Spleen (tissue), 7 donors: Measurements from ENCODE around the gene DNAH12.

ENCODE experiments used
- POLR2A ChIP-seq, 3 donors: fragments of 450-650 bp; IDR thresholded peaks; one replicate each; pipeline ENCODE4 v1.5.1; 2017; ENCODE audit warnings: antibody characterized with exemption in 3 of 3, mild to moderate bottlenecking in 1 of 3
- TF ChIP-seq, protein P1 (sequence below), 11 experiments: fragments of 200-600 bp in 7 of 11; fragments of 450-650 bp in 4 of 11; sonication (generic) in 4 of 11; IDR thresholded peaks in 8 of 11; conservative IDR thresholded peaks in 3 of 11; 1 replicate in 7 of 11; 2 replicates in 4 of 11; pipeline versions ENCODE4 v1.4.0 to v1.8.0; 2016 to 2021; ENCODE audit warnings: antibody characterized with exemption in 11 of 11, inconsistent platforms in 4 of 11, mild to moderate bottlenecking in 1 of 11
- donor health status: DM: no; HTN: no; CAD: no; lungs with moderate emphysema.
- donor health status: DM: no; HTN: no; CAD: no.
- donor health status: DM: no; HTN: no; CAD: no.

DNA sequence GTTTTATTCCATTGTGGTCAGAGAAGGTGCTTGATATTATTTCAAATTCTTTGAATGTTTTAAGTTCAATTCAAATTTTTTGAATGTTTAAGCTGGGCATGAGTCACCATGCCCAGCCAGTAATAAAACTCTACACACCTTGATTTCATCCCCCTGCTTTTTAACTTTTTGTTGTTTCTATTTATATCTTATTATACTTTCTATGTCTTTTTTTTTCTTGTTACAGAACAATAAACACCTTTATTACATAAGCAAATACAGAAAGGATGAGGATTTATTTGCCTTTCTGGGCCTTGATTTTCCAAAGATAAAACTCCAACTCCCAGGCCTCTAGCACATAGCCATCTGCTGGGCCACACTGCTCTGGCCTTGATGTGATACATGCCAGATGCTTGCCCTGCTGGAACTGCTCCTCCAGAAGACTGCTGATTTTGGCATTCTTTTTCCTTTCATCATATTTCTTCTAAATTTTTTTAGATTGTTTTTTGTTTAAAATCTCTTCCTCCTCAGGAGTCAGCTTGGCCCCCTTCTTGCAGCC lies 14.0 kb downstream of the DNAH12 start:
- TF ChIP-seq, protein P1, sequence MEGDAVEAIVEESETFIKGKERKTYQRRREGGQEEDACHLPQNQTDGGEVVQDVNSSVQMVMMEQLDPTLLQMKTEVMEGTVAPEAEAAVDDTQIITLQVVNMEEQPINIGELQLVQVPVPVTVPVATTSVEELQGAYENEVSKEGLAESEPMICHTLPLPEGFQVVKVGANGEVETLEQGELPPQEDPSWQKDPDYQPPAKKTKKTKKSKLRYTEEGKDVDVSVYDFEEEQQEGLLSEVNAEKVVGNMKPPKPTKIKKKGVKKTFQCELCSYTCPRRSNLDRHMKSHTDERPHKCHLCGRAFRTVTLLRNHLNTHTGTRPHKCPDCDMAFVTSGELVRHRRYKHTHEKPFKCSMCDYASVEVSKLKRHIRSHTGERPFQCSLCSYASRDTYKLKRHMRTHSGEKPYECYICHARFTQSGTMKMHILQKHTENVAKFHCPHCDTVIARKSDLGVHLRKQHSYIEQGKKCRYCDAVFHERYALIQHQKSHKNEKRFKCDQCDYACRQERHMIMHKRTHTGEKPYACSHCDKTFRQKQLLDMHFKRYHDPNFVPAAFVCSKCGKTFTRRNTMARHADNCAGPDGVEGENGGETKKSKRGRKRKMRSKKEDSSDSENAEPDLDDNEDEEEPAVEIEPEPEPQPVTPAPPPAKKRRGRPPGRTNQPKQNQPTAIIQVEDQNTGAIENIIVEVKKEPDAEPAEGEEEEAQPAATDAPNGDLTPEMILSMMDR (IDR thresholded peaks at IDR 0.05 in 8 of 11, conservative IDR thresholded peaks at IDR 0.05 in 3 of 11): no peak
- TF ChIP-seq POLR2A (IDR thresholded peaks at IDR 0.05): no peak
